NCI-H1436 (cell line): ENCODE data around the gene TTC12.

Source experiments
- DNase-seq: peaks from one replicate; lab custom pipeline; 2025; lab: John Stamatoyannopoulos, UW

TTC12 gene, protein sequence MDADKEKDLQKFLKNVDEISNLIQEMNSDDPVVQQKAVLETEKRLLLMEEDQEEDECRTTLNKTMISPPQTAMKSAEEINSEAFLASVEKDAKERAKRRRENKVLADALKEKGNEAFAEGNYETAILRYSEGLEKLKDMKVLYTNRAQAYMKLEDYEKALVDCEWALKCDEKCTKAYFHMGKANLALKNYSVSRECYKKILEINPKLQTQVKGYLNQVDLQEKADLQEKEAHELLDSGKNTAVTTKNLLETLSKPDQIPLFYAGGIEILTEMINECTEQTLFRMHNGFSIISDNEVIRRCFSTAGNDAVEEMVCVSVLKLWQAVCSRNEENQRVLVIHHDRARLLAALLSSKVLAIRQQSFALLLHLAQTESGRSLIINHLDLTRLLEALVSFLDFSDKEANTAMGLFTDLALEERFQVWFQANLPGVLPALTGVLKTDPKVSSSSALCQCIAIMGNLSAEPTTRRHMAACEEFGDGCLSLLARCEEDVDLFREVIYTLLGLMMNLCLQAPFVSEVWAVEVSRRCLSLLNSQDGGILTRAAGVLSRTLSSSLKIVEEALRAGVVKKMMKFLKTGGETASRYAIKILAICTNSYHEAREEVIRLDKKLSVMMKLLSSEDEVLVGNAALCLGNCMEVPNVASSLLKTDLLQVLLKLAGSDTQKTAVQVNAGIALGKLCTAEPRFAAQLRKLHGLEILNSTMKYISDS

DNA sequence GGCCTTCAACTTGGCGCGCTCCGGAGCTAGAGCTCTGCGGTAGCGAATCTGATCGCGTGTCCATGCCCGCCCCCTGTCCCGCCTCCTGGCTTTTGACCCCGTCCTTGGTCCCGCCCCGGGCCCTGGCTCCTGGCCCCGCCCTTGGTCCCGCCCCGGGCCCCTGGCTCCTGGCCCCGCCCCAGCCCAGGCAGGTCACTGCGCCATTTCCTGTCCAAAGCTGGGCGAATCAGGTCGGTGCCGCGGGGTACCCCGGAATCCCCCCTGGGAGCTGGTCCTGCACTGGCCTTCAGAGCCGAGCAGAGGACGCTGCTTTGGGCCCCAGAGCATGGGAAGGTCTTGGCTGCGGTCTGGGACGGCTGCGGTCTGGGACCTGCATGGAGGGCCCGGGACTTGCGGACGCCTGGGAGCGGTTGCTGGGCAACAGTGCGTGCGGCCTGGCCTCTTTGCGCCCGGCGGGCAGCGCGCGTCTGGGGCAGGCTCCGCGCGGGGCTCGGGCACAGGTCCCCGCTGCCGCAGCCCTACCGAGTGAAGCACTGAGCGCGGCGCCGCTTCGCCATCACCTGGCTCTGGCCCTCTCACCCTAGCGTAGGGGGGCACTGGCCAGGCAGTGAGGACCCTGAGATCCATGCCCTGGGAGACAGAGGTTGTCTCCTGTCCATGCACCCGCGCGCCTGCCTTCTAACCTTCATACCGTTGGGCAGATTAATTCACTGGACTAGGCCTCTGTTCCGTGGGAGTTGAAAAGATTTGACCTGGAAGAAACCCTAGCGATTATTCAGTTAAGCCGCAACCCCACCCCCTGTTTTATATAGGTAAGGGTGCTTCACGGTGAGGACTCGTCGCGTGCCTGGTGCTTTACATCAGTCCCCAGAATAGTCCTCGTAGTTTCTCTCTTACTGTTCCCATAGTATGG, at the start of gene TTC12:
Gene TTC12 (plus strand): TSS at position 195 of the 913 bp plus-strand sequence. CDS start 1,675 bp downstream, outside the sequence.
- DNase-seq: peak; percentile 83

DNA sequence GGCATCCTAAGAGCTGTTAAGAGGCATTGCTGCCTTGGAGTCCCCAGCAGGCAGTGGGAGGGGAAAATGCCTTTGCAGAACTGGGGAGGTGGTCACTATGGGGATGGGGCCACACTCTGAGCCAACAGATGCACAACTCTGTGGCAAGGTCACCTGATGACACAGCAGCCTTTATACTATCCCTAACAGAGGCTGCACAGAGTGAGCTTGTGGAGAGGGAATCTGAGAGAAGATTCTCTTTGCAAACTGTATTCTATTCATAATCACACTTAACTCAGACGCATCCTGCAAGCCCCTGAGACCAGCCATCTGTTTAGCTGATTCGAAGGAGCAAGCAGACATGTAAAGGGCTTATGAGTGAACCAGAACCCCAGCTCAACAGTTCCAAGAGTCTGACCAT, 49.0 kb upstream of the TTC12 start:
- DNase-seq: no peak

DNA sequence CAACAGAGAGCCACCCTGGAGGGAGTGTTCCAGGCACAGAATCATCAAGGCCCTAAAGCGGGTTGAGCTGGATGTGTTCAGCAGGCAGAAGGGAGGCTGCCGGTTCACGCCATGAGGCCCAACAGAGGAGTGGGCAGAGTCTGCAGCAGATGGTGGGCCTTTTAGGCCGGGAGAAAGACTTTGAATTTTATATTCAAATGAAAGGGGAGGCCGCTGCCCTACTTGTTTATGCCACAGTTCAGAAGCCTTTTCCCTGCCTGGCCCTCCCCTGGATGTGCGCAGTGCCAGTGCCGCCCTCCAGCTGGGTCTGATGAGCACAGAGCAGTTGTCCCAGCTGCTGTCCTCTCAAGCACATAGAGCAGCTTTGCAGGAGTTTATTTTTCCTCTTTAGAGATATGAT, 46.9 kb upstream of the TTC12 start:
- no peak for DNase-seq

DNA sequence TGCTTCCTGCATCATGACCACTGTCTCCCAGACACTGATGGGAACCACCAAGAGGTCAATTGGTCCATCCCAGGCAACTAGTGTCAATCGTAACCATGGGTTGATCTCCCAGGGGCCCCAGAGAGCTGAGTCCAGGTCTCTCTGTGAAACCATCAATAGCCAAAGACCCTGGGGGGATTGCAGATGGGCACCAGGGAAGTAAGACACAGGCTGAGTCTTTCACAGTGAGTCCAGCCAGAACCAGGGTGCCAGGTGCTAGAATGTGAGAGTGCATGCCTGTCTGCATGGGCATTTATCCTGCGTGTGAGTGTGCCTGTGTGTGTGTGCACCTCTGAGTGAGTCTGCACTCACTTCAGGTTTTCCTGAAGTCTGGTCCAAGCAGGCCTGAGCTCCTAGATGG, 45.3 kb upstream of the TTC12 start:
- DNase-seq: no peak

DNA sequence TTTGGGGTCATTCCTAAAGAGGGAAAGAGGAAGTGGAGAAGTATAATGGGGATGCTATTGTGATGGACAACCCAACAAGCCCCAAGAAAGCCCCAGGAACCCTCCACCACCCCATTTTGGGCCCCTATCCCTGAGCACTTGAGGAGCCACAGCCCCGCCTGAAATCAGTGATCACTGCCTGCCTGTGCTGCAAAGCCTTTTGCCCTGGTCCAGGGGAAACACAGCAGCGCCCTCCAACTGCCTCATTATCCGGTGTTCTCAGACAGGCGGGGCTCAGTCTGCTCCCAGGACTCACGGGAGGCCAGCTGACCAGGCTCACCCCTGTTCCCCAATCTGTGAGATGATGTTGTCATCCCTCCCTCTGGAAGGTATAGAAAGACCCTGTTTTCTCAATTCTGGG, 44.7 kb upstream of the TTC12 start:
- no peak for DNase-seq

DNA sequence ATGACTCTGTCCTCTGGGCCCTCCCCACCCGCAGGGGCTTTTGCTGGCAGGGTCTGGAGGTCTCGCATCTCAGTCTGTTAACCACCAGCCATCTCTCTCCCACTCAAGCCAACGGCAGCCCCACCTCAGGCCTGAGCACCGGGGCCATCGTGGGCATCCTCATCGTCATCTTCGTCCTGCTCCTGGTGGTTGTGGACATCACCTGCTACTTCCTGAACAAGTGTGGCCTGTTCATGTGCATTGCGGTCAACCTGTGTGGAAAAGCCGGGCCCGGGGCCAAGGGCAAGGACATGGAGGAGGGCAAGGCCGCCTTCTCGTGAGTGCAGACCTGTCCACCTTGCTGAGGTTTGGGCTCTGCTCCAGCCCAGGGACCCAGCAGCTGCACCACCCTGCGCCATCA, 44.3 kb upstream of the TTC12 start:
- no peak for DNase-seq

DNA sequence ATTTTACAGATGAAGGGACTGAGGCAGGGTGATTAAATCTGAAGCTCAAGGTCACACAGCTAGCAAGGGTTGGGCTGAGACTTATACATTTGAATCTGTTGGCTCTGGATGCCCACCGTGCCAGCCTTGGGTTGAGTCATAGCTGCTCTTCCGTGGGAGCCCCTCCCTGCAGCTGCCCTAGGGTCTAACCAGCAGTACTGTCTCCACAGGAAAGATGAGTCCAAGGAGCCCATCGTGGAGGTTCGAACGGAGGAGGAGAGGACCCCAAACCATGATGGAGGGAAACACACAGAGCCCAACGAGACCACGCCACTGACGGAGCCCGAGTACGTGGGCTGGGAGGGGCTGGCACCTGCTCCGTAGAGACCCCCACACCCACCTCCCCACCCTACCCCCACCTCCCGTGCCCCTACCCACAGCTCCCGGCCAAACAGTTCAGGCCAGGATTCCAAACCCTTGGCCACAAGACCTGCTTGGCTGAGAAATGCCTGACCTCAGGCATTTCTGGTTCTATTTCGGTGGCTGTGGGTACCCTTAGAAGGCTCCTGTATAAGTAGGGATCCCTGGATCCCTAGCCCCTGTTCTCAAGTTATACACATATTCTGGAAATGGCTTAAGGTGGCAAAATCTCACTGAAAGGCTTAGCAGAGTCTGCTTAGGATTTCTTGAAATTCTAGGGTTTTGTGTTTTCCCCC, 42.7 kb upstream of the TTC12 start:
- no peak for DNase-seq

DNA sequence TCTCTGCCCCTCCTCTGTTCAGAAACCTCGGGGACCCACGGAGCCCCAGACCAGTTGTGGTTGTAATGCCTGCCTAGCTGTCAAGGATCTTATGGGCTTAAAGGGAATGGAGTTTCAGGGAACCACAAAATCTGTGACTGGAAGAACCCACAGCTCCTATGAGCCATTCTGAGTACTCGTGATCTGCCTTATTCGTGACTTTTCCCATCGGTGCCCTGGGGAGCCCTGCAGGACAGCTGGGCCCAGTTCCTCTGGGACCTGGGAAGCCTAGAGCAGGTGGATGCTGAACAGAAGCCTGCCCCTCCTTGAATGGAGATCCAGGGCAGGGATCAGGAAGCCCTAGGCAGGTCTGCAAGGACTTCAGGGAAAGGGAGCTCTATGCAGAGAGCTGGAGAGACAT, 42.1 kb upstream of the TTC12 start:
- DNase-seq: no peak

DNA sequence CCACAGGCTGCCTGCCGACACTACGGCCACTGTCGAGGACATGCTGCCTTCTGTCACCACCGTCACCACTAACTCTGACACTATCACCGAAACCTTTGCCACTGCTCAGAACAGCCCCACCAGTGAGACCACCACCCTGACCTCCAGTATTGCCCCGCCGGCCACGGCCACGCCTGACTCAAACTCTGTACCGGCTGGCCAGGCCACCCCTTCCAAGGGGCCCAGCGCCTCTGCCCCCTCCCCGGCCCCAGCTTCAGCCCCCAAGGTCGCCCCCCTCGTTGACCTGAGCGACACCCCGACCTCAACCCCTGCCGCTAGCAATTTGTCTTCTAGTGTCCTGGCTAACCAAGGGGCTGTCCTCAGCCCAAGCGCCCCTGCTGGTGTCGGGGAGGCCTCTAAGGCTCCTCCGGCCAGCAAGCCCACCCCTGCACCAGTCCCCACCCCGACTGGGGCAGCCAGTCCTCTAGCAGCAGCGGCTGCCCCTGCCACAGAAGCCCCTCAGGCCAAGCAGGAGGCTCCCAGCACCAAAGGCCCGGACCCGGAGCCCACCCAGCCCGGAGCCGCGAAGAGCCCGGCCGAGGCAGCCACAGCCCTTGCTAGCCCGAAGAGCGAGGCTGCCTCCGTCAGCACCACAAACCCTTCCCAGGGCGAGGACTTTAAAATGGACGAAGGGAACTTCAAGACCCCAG, 41.3 kb upstream of the TTC12 start:
- no peak for DNase-seq

DNA sequence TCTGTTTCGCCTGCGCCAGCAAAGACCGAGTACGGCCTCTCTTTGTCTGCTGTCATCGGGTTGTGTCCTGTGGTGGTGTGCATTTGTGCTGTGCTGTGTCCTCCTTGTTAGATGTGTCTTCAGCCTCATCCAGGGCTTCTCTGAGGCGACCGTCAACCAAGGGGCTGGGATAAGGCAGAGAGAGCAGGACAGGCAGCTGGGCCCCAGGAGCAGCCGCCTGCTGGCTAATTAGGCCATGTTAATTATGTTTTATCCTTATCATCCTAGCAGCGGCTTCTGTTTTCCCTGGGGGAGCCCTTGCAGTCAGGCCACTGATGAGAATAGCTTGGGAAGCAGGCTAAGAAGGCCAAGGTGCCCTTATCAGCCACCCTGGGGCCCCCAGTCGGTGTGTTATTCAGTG, 40.7 kb upstream of the TTC12 start:
- DNase-seq: no peak

DNA sequence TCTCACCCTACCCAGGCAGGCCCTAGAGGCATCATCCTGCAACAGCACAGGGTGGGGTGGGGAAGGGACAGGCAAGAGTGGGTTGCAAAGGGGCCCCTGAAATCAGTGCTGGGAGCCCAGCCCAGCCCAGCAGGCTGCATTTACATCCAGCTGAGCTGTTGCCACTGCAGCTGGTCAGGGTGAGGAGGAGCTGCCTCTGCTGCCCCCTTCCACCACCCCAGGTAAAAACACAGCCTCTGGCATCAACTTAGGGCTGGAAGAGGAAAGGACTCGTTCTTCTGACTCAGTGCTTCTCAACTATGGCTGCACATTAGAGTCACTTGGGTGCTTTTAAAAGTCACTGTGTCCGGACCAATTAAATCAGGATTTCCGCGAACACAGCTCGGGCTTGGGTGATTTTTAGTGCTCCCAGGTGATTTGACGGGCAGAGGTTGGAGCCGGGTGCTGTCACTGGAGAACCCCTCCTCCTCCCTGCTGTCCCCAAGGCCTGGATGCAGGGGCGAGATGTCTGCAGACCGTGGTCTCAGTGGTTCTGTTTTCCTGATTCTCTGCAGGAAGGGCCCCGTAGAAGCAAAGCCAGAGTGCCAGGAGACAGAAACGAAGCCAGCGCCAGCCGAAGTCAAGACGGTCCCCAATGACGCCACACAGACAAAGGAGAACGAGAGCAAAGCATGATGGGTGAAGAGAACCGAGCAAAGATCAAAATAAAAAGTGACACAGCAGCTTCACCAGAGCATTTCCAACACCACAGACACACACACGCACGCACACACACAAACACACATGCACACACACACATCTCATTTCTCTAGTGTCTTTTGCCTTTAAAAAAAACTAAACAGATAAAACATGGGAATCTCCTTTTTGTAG, 39.4 kb upstream of the TTC12 start:
- no peak for DNase-seq

DNA sequence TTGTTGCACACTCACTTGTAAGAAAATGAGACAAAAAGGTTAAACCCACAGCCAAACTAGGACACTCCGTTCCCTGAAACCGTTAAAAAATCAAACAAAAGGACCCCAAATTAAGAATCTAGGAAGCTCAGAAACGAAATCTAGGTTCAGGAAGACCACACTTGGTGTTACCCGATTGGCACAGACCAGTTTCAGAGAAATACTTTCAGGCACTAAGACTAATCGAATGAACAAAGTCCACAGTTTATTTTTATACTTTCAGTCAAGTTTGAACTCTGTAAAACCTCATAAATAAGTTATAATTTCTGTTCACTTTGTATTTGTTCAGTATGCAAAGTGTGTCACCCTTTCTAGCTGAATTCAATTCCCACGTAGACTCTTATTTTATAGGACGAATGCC, 38.8 kb upstream of the TTC12 start:
- no peak for DNase-seq

DNA sequence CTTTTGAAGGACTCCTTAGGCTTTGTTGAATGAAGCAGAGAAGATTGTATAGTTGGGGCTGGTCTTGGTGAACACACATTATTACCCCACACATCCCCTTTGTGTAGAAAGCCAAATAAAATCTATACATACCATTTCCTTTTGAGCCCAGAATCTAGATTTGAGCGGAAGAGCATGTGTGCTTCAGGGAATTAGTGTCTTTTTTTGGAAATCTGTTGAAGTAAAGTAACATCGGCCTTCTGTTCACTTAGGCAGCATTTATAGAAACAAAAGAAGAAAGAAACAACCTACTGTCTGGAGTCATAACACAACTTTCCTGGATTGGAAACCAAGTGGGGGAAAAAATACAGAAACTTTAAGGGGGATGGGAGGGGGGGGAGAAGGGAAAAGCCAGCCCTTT, 37.9 kb upstream of the TTC12 start:
- no peak for DNase-seq

DNA sequence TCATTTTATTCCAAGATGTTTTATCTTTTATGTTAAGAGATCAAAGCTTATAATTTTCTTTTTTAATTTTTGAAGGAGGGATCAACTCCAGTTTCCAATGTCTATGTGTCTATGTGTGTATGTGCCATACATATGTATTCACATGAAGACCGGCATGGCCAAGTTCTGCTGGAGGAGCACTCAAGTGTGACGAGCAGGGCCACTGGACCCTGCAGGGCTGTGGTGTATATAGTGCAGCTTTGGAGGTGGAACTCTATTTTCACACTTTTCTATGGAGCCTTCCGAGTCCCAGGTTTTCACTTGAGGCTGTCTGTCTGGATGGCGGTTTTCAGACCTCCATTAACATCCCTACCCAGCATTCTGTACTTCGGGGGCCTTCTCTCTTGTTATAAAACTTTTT, 36.5 kb upstream of the TTC12 start:
- no peak for DNase-seq

DNA sequence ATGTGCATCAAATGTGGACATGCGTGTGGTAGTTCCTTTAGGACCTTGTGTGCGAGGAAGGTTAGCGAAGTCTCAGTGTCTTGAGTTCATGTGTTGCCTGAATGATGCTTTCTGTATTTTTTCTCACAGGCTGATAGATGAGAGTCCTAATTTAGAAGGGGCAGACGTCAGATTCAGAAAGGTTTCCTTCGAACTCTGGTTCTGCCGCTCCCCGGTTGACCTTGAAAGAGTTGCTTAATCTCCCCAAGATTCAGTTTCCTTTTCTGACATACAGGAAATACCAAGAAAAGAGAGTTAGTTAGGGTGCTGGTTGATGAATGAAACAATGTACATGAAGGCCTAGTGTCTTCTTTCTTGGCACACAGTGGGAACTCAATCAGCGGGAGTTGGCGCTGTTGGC, 35.9 kb upstream of the TTC12 start:
- DNase-seq: no peak

DNA sequence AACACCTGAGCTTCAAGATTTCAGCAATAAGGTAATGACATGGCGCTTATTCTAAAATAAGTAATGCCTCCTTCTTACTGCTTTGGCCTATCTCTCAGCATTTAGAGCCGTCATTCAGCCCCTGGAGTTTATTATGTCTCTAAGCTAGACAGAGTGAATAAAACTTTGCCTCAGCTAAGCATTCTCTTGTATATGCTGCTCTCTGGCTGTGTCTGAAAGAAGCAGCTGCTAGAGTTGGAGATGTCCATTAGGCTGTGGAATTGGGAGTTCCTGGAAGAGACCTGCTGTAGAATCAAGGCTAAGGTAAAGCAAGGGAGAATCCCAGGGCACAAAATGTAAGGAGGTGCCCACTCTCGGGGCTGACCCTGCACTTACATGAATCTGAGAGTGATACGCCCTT, 35.5 kb upstream of the TTC12 start:
- no peak for DNase-seq

DNA sequence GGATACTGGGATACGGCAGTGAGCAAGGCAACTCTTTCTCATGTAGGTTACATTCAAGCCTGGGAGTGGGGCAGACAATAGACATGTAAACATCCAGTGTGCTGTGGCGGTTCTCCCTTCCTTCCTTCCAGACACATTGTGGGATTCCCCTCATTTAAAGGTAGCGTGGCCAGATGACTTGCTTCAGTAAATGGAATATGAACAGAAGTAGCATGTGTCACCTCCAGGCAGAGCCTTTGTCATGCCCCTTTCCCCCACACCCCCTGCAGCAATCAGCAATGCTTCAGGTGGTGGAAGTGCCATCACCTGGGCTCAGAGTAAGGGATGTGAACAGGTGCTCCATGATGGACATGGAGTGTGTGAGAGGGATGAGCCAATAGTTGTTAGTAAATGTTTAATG, 34.8 kb upstream of the TTC12 start:
- DNase-seq: no peak

DNA sequence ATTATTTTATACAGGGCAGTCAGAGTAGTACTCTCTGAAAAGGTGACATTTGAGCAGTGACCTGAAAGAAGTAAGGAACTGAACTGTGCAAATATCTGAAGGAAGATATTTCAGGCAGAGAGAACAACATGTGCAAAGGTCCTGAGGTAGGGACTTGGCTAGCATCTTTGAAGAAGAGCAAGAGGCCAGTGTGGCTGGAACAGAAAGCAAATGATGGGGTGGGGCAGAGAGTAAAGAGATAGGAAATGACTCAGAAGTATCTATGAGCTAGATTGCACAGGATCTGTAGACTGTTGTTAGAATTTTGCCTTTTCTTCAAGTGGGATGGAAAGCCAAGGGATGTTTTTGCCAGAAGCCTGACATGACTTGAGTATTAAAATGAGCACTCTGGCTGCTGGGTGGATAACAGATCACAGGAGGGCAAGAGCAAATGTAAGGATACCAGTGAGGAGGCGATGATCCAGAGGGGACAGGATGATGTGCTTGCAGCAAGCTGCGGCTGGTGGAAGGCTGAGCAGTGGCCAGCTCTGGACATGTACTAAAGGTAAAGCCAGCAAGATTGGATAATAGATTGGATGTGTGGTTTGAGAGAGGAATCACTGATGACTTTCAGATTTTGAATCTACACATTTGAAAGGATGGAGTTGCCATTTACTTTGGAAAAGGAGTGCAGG, 33.2 kb upstream of the TTC12 start:
- no peak for DNase-seq

DNA sequence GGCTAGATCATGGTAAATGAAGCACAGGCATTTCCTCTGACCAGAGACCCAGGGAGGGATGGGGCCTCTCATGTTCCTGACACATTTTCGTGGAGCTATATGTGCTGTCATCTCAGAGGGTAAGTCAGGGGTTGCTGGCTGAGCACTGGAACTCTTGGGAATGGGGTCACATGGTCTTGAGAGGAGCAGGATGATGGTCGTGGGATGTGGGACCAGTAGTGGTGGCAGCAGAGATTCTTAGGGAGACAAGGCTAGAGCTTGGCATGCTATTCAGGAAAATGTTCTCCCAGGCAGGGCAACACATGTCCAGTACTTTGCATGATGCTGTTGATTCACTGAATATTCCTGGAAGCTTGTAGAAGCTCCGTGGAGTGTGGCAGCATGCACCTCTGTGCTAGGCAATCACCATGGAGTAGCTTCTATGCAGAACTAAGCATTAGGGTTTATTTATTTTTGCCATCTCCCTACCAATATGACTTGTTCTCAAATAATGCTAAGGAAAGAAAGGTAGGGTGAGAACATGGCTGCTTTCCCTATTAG, 31.4 kb upstream of the TTC12 start:
- no peak for DNase-seq

DNA sequence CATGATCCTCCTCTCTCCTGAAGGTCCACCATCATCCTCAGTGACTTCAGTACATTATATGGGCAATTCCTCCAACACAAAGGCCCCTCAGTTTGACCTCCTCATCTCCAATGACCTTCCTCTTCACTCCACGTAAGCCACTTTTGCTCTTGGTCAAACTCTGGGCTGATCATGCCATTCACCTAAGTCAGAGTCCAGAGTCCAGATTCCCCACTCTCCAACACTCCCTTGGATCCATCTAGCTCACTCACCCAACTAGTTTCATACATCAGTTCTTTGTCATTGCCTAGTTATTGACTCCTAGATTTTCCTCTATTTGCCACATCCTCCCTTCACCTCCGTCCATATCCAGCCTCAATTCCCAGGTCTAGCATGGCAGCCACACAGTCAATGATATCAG, 30.5 kb upstream of the TTC12 start:
- no peak for DNase-seq
